NCI-H2196 (cell line): ENCODE measurements around the gene RAB6B.

Experiments
- DNase-seq: peaks from one replicate; lab custom pipeline; 2025; ENCODE audit not compliant: unreplicated experiment; lab: John Stamatoyannopoulos, UW

RAB6B gene

GRCh38 chr3:133838296-133838789, 57.3 kb downstream of the RAB6B start:
- no peak for DNase-seq

DNA sequence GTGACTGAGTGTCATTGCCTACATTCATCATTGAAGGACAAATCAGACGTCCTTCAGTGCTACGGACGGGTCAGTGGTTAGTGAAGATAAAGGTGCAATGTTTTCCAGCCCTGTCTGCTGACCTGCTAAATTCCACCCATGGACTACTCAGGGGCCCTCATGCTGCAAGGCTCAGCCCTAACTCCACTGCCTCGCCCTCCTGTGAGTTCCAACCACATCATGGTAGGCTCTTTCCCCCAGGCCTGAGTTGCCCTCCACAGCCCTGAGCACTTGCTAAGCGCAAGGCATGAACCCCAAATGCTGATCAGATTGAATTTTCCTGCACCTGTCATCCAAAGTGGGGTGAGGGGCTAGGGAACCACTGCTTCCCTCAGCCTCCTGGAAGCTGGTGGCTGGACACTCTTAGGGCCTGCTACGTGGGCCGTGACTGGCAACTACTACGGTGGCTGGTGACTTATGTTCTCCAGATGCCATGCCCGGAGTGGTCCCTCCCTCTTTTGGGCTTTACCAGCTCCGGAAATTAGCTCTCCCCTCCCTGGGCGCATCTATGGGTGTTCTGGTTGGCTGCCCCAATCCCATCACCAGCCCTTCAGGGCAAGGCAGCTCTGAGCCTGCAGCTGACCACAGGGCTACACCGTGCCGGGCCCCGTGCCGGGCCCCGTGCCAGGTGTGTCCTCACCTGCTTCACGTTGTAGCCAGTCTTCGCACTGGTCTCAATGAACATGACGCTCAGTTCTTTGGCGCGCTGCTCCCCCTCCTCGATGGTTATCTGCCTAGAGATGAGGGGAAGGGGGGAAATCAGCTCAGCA, 58.0 kb downstream of the RAB6B start:
- no peak for DNase-seq

GRCh38 chr3:133836497-133837158, 59.1 kb downstream of the RAB6B start:
- no peak for DNase-seq

DNA sequence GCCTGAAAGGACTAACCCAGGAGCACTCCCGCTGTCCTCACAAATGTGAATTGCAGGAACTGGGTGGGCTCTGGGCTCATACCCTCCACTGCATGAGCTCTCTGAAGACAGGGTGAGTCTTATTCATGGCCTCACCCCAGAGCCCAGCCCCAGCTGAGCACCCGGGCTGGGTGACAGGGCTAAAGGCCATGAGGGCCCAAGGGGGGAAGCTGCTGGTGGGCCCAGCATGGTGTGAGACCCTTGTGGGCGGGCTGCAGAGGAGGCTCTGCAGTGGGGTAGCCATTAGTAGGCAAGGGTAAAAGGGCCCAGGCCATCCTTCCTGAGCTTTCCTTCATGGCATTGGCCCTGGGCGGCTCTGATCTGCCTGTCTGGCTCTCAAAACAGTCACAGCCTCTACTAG, 59.7 kb downstream of the RAB6B start:
- DNase-seq: no peak

GRCh38 chr3:133835418-133835743, 60.3 kb downstream of the RAB6B start:
- no peak for DNase-seq

DNA sequence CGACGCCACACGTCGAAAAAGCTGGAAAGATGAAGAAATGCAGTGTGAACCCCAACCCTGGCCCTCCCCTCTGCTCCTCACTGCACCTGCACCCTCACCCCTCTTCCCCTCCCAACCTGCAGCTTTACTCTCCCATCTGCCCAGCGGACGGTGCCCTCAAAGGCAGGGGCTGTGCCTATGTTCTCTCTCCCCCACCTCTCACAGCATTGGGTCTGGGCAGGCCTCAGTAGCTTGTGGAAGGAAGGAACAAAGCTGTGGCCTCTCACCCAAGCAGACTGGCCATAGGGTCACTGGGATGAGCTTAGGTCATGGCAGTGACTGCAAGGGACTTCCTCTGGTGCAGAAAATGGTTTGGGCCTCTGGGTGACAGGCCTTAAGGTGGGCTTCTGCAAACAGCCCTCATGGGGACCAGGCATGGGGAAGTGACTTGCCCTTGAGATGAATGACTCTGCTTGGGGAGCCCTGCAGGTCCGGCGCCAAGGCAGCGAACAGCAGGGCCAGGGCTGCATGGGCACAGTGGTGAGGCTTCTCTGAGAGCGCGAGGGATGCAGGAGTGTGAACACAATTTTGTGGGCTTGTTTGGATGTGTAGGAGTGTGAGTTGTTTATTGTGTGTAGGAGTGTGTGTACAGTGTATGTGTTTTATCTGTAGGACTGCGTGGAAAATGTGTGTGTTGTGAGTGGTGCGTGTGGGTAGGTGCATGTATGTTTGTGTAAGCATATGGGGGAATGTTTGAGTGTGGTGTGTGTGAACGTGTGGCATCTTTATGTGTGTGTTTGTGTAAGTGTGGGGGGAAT, 60.9 kb downstream of the RAB6B start:
- DNase-seq: no peak

DNA sequence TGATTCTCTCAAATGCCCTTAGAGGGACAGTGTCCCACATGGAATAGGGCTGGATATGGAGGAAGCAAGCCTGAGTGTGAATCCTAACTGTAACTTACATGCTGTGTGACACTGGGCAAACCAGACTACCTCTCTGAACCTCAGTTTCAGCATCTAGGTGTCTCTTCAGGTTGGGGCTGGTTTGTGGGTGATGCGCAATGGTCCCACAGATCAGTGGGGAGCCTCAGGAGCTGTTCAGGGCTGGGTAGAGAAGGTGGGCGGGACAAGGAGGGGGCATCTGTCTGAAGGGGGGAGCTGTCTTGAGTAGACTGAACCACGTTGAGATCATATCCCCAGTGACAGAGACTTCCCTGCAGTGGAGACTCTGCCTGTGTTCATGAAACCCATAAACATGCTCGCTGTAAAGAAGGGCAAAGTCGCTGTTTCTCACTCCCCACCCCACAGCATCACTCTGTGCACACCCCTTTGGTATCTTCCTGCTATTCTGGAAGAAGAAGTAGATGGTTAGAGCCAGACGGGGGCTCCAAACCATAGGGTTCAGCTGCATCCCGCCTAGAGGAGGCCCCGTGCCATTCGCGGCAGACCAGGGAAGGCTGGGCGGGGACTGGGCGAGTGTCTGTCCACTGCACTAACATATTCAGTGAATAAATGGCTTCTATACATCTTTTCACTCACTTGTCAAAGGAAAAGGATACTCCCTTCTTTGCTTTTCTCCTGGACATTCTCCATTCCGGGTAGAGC, 61.6 kb downstream of the RAB6B start:
- no peak for DNase-seq

- DNase-seq: no peak
Measured at GRCh38 chr3:133833267-133833666, 62.4 kb downstream of the RAB6B start.

DNA sequence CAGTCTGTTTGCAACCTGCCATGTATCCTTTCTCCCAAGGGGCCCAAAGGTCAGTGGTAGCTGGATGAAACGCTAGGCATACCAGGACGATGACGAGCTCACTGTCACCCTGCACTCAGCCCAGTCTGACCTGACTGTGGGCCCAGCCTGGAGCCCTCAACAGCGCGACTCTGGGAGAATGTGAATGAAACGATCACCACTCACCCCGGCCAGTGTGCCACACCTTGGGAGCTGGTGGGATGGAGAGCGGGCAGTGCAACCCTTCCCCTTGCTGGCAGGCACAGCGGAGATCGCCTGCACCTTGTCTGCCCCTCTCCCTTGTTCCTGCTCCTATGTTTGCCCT, 62.9 kb downstream of the RAB6B start:
- DNase-seq: no peak

- no peak for DNase-seq
Measured at GRCh38 chr3:133831966-133832801, 63.5 kb downstream of the RAB6B start.

GRCh38 chr3:133830071-133830470, 65.6 kb downstream of the RAB6B start:
- no peak for DNase-seq

DNA sequence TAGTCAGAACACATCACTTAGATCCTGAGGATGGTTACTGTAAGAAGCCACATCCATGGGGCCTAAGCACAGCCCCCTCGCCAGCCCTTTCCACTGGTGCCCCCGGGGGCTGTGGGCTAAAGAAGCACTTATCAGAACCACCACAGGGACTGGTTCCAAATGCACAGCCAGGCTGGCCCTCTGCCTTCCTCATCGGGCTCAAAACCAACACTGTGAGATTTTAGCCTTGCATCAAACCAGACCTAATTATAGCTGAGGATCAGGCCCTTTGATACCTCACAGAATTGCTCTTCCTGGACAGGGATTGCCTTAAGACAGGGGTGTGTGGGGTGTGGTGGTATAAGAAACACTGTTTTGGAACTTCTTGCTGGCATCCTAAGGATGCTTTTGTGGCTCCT, 66.4 kb downstream of the RAB6B start:
- DNase-seq: no peak

DNA sequence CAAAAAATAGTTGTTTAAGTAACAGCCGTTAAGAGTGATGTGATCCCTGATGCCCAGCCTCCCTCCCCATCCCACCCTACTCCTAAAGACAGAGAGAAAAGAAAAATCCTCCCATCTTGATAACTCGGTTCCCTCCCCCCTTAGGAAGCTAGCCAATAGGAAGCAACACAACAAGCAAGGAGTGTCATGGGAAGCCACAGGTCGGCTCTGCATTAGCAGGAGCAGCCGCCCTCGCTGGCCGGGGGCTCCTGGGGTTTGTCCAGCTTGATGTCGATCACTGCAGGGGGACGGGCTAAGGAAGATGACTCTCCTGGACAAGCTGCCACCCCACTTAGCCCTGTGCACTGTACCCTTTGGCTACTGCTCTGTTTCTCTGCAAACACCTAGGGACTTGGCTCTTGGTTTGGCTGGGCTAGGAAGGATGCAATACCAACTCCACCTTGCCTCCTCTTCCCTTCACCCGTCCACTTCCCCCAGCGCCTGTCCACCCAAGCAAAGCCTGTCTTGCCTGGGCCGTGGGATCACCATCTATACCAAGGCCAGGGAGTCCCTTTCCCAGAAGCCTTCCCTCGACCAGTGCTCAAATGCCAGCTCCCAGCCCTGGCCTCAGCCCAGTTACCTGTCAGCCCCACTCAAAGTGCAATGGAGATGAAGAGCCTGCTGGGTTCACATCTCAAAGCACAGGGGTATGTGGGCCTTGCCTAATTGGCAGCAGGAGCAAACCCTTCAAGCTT, 66.9 kb downstream of the RAB6B start:
- no peak for DNase-seq

- DNase-seq: no peak
Measured at GRCh38 chr3:133827684-133828083, 68.0 kb downstream of the RAB6B start.

DNA sequence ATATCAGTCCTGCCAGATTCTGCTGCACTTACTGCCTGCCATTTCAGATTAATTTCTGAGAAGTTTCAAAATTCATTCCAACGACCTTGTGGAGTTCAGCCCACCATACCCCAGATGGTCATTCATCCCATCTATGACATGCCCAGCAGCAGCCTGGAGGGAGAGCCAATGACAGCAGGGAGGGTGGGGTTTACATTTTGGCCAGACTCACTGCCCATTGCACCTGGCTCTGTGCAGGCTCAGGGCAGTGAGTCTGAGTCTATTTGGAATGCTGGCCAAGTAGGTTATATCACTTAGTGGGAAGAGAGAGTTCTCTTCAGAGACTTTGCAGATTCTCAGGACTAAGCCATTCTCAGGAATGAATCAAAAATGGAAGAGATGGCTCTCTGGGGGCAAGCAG, 68.5 kb downstream of the RAB6B start:
- DNase-seq: no peak

DNA sequence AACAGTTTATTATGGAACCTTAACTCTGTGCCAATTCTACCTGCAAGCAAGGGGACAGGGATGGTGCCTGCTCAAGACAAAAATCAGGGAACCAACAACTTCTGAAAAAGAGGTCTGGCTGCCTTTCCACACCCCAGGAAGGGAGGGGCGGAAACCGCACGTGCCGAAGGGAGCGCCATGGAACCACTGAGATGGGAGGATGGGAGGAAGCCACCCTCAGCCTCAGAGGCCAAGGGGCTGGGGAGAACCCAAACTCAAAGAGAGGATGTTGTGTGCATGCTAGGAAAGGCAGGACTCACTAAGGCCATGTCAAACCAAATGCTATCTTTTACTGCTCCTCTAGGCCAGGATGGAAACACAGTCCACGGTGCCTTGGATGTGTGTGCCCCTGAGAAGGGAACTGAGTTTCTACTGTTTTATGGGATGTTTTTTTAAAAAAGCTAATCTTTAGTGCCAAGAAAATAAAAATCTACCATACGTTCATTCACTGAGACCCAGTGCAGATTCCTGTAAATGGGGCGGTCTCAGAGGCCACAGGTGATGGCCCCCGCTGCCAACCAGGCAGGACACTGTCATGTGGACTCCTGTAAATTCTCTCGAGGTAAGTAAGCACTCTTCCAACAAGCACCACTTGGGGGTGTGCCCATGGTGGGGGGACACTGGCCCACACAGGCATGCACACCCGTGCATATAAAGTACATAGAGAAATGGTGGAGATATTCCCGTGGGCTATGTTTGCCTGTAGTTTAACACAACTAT, 69.5 kb downstream of the RAB6B start:
- DNase-seq: no peak

DNA sequence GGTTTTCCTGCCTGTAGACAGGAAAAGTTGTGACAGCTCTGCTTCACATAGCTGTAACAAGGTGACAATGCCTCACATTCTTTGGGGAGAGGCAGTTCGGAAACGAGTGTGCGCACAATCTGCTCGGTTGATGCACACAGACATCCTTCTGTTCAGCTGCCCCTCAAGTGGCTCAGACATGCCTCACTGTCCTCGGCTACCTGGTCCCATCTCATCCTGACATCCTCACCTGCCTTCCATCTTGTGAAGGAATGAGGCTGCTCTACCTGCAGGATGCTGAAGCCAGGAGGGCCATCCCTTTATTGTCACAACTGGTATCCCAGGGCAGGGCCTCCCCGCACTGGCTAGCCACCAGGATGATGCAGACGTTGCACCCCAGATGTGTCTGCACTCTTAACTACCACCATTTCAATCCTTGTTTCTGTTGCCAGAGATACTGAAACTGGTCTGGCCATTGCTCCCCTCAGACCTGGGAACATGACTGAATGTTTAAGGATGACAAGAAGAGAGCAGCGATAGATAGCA, 70.7 kb downstream of the RAB6B start:
- DNase-seq: no peak

DNA sequence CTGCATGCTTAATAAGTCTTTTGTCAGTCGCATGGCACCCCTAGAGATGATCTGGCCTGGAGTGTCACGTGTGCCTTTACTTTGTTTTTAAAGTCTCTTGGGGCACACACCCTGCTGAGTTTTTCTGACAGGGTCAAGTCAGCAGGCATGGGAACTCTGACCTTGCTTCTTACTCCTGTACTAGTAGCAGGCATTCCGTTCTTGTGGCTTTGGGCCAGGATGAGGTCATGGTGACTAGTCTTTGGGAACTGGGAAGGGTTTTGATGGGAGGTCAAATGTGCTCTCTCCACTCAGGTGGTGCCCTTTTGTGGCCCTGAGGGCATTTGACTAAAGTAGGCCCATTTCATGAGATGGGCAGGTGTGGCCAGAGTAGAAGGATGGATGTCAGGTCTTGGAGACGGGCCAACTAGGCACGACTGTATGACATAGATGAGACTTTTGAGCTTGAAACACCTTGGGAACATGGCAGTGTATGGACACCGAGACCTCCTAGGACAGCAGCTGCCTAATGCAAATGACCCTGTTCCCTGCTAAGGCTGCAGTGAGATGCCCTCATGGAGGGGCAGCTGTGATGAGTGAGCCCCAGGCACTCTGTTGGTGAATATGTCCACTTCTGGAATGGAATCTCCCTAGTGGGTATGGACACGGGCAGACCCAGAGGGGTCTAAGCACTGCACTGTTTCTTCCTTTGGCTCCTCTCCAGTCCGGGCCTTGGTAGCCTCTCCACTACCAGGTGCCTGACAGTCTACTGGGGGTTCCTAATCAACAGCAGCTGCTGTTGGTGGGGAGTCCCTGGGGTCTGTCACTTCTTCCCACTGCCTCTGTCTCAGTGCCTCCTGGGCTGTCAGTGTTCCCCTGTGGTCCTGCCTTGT, 73.7 kb downstream of the RAB6B start:
- peak; percentile 81 for DNase-seq
